Raji (cell line): Measurements from ENCODE around the gene KIFC3.

Experiments used
- POLR2A ChIP-seq: IDR thresholded peaks from 2 replicates; pipeline ENCODE4 v1.6.1; 2011; ENCODE audit warnings: low read depth, low read length, control low read depth; ENCODE audit not compliant: insufficient read depth

Gene KIFC3

DNA sequence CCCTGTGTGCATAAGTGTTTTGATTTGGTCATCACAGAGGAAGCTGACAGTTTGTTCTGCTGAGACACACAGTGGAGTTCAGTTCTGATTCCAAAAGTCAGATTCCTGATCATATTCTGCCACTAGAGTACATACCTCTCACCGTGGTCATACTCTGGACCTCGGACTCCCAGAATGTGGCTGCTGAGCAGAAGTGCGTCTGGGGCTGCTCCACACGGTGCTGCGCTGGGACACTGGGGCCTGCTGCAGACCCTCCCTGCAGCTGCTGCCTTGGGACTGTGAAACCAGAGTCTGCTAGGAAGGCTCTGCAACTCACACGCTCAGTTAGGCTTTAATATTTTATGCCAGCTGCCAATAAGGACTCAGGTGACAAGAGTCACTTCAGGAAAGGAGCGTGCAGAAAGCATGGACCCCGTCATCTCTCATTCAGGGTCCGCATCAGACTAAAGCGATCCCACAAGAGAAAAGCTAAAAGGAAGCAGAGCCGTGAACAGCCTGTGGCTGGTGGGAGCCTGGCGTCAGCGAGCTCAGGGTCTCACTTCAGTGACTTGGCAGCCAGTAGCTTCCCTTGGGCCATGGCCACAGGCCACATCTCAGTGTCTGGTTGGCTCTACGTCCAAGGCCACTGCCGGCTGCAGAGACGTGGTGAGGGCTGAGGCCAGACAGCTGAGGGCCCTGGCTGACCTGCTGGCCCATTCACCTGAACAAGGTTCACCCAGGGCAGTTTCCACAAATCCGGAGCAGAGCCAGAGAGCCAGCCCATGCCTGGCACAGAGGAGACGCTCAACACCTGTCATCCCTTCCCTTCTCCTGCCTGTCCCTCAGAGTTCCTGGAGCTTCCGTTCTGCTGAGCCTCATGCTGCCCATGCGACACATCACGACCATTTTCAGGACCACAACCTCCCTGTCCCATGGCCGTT lies 24.7 kb upstream of the KIFC3 start:
- no peak for TF ChIP-seq POLR2A

GRCh38 chr16:57826052-57826451 lies 23.8 kb upstream of the KIFC3 start:
- no peak for TF ChIP-seq POLR2A

GRCh38 chr16:57825298-57826044 lies 23.2 kb upstream of the KIFC3 start:
- TF ChIP-seq POLR2A, result no peak

GRCh38 chr16:57824888-57825287 lies 22.6 kb upstream of the KIFC3 start:
- no peak for TF ChIP-seq POLR2A

DNA sequence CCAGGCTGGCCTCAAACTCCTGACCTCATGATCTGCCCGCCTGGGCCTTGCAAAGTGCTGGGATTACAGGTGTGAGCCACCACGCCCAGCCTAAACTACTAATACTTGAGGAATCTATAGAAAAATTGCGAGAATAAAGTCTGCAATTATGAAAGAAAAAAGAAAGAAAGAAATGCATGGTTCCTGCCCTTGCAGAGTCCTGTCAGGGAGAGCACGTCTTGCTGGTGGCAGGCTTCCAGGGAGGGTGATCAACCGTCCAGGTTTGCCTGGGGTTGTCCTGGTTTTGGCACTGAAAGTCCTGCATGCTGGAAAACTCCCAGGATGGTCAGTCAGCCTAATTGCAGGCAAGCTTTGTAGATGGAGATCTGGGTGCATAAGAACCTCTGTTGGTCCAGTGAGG lies 21.5 kb upstream of the KIFC3 start:
- TF ChIP-seq POLR2A, result no peak

- TF ChIP-seq POLR2A, result no peak
Observed at GRCh38 chr16:57822856-57823255, 20.6 kb upstream of the KIFC3 start.

DNA sequence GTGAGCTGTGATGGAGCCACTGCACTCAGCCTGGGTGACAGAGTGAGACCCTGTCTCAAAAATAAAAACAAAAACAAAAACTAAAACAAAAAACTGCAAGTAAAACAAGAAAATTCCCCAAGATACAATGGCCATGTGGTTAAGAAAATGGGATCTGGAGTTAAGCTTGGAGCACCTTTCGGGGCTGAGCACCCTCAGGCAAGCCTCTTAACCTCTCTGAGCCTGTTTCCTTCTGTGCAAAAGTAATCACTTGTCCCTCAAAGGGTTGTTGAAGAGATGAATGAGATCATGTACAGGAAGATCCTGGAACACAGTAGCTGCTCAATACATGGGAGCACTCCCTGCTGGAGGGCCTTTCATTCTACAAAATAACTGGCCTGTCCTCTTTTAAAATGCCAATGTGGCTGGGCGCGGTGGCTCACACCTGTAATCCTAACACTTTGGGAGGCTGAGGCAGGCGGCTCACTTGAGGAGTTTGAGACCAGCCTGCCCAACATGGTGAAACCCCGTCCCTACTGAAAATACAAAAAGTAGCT lies 19.8 kb upstream of the KIFC3 start:
- TF ChIP-seq POLR2A, result no peak

DNA sequence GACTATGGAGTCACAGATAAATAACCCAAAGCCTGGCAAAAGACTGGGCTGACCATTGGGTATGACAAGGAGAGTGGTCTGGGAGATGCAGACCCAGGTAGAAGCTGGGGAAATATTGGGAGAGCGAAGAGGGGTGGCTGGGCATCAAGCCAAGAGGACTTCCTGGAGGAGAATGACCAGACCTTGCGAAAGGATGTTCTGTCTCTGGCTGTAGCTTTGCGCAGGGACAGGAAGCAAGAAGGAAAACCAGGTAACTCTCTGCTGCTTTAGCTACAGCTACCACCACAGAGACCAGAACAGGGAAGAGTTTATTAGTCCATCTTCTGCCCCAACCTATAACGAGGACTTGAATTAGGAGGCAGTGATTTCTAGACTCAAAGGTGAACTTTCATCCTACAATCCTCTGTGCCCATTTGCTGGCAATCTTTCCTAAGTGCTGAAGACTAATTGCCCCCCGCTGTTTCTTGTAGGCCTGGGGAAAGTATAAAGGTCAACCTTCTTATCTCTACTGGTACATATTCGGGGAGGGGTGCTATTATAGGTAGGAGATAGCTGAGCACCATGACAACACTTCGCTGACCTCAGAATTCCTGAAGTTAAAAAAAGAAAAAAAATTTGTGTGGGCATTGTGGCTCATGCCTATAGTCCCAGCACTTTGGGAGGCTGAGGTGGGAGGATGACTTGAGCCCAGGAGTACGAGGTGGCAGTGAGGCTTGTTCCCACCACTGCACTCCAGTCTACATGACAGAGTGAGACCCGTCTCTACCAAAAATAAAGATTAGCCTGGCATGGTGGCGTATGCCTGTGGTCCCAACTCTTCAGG lies 19.1 kb upstream of the KIFC3 start:
- TF ChIP-seq POLR2A, result no peak

- TF ChIP-seq POLR2A, result no peak
Observed at GRCh38 chr16:57818377-57819064, 16.2 kb upstream of the KIFC3 start.

- TF ChIP-seq POLR2A, result no peak
Observed at GRCh38 chr16:57817680-57818079, 15.4 kb upstream of the KIFC3 start.

GRCh38 chr16:57815987-57816745 lies 13.9 kb upstream of the KIFC3 start:
- no peak for TF ChIP-seq POLR2A

- TF ChIP-seq POLR2A, result no peak
Observed at GRCh38 chr16:57814896-57815295, 12.6 kb upstream of the KIFC3 start.

DNA sequence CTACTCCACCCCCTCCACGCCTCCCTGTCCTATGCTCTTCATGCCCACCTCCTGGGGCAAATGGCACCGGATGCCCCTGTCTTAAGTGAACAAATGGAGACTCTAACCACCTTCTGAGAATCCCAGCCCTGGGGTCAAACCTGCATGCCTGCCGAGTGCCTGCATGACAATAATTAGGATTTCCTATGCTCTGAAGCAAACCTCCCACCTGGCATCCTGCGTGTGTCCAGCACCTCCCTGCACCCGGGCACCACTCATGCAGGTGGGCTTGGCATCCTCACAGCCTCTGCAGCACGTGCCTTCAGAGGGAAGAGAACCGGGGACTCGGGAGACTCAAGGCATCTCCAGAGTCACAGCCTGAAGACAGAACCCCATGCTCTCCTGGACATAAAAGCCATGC lies 11.2 kb upstream of the KIFC3 start:
- TF ChIP-seq POLR2A, result no peak

DNA sequence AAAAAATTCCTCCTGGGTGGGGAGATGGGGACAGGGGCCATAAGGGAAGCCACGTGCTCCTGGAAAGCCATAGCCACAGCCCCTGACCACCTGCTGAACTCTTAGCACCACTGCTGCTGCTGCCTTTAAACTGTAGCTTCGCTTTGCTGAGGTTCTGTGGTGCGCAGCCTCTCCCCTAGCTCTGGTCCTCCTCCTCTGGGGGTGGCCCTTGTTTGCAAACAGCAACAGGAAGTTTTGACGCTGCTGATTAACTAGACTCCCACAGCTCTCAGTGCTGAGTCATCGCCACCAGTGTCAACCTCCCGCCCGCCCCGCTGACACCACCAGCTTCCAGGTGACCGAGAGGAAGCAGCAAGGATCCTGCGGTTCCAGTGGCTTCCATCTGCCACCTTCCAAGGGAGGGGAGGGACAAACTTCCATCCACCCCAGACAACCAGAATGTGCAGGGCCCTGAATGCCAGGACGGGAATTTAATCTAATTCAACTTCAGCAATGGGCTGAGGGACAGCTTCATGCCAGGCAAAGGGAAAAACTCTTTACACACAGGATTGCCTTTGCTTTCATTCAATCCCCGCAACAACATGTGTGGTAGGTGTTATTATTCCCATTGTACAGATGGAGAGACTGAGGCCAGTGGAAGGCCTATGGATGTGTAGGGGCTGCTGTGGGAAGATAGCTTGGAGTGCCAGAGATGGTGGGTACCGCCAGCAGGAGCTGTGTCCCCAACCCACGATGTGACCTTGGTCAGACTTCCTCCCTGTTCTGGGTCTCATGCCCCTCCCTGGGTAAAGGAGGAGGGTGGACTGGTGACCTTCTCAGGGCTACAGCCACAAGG lies 8.1 kb upstream of the KIFC3 start:
- TF ChIP-seq POLR2A, result no peak
